ENCODE measurements around the gene ZNF532. TPM values are rescaled to one million over a fixed set of nuclear protein-coding genes. Genes with fewer than 3 reads are reported as not detected.

ZNF532 gene
- total and polyA plus RNA-seq, 2 of the 13 experiments (the other 11 are each of a cell fraction or from before 2014, with no cell fraction given), result not detected

Small RNA genes within 50 kb of the gene (small RNA-seq; reads per million reads assigned to genes)
- gene RF00096 (ENCODE audit: insufficient read depth in 2 of 3, insufficient read length in 3 of 3, low read depth in 2 of 3, low replicate concordance in 1 of 3) (0.98 to 5.5 (median 1.9) reads per million in 3 experiments), gene RNU2-69P (ENCODE audit: insufficient read depth in 2 of 3, insufficient read length in 3 of 3, low read depth in 2 of 3, low replicate concordance in 1 of 3) (0 to 0.97 (median 0.10) reads per million in 3 experiments)

Other genes with a start within 250 kb of the ZNF532 start
- gene ALPK2, start 235.8 kb upstream of the ZNF532 start, total RNA-seq (2016; rRNA removed; fragmentation: Illumina TruSeq; extraction: Trizol), result 0.21 and 0.31 TPM in 2 replicates
- 2.4 and 3.9 TPM in 2 replicates for gene ALPK2, start 235.8 kb upstream of the ZNF532 start, polyA plus RNA-seq (2011; rRNA removed)
- gene MALT1, start 193.4 kb upstream of the ZNF532 start, total RNA-seq (2016; rRNA removed; fragmentation: Illumina TruSeq; extraction: Trizol), result 43.9 and 58.3 TPM in 2 replicates
- gene MALT1, start 193.4 kb upstream of the ZNF532 start, polyA plus RNA-seq (2011; rRNA removed), result 58.7 and 89.0 TPM in 2 replicates